NCI-H82 treated with DMSO at 0.1 percent for 48 hours (cell line): ENCODE measurements around the gene SFXN3.
A peak's percentile ranks its signal among the peaks of the same experiment; 100 is the strongest.

Experiments used
- DNase-seq: peaks from one replicate; lab custom pipeline; 2025; ENCODE audit not compliant: unreplicated experiment; lab: John Stamatoyannopoulos, UW

The SFXN3 gene

DNA sequence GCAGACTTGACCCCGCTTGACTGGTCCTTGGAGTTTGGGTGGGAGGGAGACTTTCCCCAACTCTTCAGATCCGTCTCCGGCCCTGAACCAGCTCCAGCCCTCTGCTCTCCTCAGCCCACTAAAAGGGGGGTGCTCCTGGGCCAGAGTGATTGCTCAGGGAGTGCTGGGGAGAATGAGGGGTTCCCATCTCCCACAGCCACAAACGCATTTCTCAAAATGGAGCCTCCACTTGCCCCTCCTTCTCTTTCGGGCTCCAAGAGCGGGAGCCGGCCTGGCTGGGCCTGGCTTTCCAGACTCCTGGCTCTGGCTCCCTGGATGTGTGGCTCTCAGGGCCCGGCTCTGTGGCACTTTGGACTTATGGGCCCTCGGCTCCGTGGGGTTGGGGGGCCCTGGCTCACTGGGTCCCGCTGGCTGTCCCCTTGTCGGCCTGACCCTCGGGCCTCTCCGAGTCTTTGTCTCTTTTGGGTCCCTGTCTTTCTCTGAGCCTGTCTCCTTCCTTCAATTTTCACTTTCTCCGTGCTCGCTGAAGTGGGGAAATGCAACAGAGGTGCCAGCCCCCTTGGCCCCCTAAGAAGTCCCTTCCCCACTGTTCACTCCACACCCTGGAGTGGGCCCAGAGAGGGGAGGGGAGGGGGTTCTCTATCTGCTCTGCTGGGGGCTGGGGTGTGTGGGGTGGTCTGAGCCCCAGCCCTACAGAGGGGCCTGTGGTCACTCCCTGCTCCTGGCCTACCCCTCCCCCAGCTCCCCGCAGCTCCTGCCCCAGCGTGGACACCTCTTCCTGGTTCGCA lies 30.7 kb upstream of the SFXN3 start:
- DNase-seq: no peak

DNA sequence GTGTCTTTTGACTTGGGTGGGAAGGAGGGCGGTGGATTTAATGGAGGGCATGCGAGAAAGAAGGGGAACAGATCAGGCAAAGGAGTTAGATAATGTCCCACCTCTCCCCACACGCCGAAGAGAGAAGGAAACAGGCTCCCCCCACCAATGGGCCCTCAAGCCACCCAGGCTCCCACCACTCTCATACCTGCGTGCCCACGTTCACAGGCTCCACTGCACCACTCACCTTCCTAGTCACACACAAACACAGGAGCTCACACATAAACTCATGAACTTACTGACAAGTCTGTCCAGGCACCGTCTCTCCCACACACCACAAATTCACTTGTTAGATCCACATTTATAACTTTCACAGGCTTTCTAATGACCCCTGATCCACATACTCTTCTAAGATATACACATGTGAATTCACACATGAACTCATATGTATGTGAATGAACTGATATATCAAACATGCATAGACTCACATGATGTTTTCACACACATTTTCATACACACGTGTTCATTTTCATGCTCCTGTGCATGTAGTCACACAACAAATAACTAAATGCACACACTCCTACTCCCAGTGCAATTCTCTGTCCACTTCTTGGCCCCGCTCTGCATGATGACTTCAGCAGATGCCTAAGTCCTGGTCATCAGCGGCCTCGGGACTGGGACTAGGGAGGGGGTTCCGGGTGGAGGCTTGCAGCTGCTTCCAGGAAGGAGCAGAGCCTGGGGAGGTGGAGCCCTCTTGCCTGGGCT lies 29.9 kb upstream of the SFXN3 start:
- DNase-seq: no peak

DNA sequence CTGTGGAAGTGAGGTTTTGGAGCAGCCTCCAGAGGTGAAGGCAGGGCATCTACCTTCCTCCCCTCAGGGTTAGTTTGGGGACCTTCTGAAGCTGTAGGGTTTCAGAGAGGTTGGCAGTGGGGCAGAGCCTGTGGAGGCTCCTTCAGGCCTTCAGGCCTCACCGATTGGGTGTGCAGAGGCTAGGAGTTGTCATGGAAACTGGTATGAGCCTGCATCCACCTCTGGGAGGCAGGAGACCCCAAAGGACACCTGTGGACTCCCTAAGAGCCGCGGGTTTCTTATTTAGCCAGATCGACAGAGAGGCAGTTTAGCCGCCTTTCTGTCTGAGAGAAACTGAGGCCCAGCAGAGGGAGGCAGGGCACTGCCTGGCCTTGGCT lies 29.4 kb upstream of the SFXN3 start:
- DNase-seq: no peak

DNA sequence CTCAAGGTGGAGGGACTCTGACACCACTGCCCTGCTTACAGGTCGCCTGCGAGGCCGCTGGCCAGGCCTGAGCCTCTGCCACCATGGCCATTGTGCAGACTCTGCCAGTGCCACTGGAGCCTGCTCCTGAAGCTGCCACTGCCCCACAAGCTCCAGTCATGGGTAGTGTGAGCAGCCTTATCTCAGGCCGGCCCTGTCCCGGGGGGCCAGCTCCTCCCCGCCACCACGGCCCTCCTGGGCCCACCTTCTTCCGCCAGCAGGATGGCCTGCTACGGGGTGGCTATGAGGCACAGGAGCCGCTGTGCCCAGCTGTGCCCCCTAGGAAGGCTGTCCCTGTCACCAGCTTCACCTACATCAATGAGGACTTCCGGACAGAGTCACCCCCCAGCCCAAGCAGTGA lies 28.6 kb upstream of the SFXN3 start:
- no peak for DNase-seq

DNA sequence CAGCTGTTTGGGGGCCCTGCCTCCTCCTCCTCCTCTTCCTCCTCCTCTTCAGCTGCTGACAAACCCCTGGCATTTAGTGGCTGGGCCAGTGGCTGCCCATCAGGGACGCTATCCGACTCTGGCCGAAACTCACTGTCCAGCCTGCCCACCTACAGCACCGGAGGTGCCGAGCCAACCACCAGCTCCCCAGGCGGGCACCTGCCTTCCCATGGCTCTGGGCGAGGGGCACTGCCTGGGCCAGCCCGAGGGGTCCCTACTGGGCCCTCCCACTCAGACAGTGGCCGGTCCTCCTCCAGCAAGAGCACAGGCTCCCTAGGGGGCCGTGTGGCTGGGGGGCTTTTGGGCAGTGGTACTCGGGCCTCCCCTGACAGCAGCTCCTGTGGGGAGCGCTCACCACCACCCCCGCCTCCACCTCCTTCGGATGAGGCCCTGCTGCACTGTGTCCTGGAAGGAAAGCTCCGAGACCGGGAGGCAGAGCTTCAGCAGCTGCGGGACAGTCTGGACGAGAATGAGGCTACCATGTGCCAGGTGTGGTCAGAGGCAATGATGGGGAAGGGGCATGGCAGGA lies 27.3 kb upstream of the SFXN3 start:
- DNase-seq: no peak

DNA sequence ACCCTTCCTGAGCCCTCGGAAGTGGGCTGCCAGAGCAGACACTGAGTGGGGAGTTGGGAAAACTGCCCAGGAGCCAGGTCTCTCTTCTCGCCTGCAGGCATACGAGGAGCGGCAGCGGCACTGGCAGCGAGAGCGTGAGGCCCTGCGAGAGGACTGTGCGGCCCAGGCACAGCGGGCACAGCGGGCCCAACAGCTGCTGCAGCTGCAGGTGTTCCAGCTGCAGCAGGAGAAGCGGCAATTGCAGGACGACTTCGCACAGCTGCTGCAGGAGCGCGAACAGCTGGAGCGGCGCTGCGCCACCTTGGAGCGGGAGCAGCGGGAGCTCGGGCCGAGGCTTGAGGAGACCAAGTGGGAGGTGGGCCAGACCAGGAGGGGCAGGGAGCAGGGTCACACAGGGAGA lies 25.7 kb upstream of the SFXN3 start:
- DNase-seq: no peak

DNA sequence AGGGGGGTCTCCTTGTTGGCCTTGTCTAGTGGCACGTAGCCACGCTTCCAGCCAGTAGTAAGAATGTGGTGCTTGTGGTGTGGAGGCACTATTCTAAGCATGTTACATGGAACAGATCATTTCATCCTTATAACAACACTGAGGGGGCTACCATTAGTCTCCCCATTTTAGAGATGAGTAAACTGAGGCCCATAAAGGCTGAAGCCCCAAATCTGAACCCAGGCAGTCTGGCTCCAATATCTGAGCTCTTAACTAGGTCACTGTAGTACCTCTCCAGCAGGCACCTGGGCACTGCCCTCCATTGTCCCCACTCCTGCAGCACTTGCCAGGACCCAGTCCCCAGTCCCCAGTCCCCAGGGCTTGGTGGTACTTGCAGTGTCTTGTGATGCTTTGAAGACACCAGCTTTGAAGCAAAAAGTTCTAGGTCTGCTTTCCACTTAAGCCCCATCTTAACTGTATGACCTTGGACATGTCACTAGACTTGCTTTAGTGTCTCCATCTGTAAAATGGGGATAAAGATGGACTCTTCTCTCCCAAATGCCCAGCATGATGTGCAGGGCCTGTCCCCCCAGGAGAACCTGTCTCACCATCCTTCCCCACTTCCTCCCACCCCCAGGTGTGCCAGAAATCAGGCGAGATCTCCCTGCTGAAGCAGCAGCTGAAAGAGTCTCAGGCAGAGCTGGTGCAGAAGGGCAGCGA lies 25.0 kb upstream of the SFXN3 start:
- DNase-seq: no peak

DNA sequence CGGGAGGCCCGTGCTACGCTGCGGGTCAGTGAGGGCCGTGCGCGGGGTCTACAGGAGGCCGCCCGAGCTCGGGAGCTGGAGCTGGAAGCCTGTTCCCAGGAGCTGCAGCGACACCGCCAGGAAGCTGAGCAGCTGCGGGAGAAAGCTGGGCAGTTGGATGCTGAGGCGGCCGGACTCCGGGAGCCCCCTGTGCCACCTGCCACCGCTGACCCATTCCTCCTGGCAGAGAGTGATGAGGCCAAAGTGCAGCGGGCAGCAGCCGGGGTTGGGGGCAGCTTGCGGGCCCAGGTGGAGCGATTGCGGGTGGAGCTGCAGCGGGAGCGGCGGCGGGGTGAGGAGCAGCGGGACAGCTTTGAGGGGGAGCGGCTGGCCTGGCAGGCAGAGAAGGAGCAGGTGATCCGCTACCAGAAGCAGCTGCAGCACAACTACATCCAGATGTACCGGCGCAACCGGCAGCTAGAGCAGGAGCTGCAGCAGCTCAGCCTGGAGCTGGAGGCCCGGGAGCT lies 24.4 kb upstream of the SFXN3 start:
- DNase-seq: no peak

DNA sequence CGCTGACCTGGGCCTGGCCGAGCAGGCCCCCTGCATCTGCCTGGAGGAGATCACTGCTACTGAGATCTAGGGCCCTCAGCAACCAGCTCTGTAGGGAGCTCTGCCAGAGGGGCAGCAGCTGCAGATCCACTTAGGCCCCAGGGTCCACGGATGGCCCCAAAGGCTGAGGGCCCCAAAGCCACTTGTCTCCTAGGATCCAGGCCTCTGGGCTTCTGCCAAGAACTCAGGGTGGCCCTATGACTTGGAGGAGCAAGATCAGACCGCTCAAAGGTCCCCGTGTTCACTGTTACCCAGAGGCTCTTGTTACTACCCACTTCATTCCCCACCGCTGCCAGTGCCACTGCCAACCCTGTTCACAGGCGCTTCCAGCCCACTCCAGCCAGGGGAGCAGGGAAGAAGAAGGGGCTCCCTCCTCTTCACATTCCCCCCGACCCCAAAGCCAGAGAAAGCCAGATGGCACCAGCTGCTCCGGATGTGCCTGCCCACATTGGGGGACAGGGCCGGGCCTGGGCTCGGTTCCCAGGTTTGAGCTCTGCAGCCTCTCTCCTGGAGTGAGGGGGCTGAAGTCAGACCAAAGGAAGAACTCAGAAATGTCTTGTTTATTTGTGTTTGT lies 23.8 kb upstream of the SFXN3 start:
- no peak for DNase-seq

DNA sequence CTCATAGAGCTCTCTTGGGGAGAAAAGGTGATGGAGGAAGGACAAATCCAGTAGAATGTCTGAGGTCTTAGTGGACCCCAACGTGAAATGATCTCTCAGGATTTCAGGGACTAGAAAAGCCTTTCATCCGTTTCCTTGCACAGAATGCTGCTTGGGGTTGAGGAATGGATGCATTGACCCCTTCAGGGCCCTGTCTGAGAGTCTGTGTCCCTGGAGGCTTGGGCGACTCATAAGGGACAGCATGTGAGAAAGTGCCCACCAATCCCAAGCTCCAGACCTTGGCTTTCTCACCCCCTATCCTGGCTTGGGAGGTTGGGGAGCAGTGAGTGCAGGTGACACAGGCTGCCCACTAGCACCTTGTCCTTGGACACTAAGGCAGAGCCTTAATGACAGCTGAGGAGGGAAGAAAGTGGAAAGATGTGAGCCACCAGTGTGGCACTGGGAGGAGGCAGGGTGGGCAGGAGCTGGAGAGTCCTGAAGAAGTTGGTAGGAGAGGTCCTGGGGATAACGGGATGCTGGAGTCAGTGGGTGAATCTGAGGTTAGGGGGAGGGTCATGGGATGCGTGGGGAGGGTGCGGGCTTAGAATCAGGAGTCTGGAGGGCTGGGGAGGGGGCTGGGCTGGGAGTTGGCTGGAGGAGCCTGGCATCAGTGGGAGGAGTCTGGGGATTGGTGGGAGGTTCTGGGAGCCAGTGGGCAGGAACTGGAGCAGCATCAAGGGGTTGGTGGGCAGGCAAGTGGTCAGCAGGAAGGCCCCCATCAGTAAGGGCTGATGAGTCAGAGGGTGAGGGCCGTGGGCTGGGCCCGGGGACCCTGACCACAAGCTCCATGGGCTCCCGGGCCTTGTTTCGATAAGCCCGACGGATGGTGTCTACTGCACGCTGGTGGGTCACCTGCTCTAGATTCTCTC lies 22.9 kb upstream of the SFXN3 start:
- no peak for DNase-seq

DNA sequence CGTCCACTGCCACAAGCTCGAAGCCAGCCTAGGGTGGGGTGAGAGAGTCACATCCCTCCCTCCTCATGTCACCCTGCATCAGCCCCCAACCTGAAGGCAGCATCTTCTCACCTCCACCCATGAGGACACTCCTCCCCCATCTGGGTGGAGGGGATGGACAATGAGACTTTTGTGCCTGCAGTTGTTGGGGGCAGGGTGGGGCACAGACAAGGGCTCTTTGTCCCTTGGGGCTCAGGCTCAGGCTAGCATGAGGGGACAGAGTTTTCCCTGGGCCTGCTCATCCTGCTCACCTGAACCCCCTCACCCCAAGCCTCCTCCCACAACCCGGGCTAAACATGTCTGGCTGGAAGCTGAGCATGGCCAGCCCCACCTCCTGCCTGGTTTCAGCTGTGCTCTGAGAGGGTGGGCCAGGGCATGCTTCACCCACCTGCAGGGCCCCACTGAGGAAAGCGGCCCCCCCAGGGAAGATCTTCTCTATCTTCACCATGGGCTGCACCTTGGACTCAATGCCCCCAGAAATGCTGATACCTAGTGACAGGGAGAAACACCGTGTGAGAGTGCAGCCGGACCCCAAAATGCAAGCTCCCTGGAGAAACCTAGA lies 22.1 kb upstream of the SFXN3 start:
- no peak for DNase-seq

DNA sequence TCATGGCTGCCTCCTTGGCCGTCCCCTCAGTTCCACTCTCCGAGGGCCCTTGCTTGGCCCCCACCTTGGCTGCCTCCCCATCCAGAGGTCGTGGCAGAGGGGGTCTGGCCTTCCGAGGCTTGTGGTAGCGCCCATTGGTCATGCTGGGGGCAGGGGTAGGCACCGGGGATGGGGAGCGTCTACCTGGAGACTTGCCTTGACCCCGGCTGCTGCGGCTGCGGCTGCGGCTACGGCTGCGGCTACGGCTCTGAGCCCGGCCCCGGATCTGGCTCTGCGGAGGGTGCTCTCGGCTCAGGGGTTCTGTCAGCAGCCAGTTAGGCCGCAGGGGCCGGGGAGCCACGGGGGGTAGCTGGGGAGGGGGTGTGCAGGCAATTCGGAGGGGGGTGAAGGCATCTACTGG lies 20.7 kb upstream of the SFXN3 start:
- no peak for DNase-seq

DNA sequence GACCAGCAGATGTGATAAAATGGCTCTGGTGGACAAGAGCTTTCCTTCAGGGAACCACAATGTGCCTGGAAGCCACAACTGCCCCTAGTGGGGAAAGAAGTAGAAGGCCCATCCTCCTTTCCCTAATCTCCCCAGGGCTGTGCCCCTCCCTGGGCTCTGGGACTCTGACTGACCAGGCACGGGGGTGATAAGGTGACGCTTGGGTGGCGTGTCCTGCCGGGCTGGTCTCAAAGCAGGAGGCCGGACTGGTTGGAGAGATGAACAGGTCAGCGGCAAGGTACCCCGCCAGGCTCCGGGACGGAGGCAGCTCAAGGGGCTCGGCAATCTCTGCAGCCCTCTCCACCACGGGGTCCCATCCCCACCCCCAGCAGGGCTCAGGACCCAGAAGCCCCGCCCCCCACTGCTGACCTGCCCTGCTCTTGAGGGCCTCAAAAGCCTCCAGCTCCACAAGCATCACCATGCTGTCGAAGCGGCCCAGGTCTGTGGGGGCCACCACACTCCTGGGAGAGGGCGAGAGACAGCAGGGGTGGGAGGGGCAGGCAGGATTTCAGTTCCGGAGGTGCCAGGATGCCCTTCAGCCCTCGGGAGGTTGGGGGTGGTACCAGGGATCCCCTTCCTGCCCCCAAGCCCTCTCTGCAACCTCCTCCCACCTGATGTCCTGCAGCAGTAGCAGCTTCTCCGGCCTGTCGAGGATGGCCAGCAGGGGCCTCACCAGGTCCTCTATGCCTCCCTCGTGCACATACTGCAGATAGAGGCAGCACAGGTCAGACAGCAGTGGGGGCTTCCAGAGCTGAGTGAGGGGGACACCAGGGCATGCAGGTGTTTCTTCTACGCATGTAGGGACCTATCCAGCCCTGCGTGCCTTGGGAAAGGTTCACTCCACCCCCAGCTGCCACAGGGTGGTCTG lies 19.3 kb upstream of the SFXN3 start:
- DNase-seq: peak; percentile 35

DNA sequence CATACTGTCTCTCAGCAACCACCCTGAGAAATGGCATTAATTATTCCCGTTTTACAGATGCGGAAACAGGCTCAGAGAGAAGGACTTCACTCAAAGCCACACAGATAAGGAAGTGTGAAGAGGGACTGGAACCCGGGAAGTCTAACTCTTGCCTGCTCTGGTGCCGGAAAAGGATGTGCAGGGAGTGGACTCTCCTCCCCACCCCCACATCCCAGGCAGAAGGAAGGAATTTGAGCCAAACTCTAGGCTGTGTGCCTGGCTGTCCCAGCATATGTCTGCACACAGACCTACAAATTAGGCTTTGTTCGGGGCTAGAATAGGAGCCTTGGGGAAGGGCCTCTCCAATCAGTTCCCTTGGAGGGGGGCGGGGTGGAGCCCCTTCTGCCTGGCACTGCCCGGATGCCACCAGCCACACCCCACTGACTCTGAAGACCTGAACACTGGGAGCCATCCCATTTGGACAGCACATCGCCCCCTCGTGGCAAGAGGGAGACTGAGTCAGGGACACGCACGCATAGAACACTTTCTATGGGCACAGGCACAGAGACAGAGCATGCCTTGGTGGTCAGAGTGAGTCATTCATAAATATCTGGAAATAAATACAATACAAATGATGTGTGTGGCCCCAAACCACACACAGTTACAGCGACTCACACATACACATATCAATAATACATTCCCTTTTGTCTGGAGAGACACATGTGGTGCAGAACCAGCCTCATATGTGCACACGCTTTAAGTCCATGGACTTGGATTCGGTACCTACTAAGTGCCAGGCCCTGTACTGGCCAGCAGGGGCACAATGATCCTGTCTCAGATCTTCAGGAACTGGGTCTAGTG lies 18.3 kb upstream of the SFXN3 start:
- peak; percentile 61 for DNase-seq

DNA sequence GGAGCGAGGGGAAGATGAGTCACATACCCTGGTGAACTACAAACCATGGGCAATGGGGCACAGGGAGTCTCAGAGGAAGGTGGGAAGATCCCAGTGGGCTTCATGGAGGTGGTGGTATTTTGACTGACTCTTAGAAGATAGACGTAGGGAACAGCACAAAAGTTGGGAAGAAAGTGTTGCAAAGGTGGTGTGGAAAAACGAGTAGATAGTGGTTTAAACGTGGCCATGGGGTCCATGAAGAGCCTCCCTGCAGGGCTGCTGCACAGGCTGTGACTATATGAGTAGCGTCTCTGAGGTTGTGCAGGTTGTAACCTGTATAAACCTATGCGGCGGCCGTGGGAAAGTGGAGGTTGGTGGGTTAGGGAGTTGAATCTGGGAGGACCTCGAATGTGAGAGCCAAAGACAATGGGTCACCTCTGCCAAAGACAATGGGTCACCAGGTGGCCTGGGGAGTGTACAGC lies 17.6 kb upstream of the SFXN3 start:
- no peak for DNase-seq

DNA sequence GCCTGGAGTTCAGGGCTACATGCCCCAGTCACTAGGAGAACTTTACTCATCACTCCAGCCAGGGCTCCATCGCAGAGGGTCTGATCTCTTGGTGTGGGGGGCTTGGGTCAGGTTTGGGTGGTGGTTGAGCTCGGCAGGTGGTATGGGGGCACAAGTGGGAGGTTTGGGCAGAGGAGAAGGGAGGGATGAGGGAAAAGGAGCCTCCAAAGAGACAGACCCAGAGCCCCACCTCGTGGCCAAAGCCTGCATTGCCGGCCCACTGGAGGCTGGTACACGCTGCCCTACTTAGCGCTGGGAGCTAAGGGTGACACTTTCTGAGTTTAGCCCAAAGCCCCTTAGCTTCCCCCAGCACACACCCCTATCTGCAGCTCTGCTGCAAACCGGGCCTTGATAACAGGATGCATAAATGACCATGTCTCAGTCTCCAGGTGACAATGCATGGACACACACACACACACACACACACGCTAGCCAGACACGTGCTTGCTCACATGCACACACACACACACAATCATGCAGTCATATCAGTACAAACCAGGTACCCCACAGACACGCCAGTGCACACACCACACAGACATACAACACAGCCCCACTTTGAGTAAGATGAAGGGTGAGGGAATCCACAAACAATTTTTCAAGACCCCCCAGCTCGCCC lies 16.7 kb upstream of the SFXN3 start:
- no peak for DNase-seq

DNA sequence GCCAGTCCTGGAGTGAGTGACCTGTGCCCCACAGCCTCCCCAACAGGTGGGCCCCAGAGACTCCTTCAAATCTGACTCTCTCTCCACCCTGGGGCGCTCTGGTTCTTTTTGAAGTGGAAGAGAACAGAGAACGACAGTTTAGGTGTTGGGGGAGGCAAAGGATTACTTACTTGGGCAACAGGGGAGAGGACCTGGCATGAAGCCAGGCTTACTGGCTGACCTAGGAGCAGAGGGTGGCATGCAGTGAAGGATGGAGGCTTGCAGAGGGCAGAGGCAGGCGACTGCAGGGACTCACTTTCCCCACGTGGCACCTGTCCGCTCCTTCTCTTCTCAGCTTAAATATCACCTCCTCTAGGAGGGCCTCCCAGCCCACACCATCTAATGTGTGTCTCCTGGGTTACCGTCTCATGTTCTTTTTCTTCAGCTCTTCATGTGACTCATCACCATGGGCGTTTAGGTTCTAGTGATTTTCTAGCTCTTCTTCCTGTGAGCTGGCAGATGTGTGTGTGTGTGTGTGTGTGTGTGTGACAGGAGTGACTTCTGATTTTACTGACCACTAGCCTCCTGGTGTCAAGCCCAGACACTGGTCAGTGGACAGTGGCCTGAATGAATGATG lies 16.0 kb upstream of the SFXN3 start:
- DNase-seq: no peak
